DMS53 (cell line): ENCODE measurements around the gene CAPN15.
A peak's percentile ranks its signal among the peaks of the same experiment; 100 is the strongest.

Experiments
- DNase-seq: peaks from one replicate; lab custom pipeline; 2025; lab: John Stamatoyannopoulos, UW

CAPN15 gene

DNA sequence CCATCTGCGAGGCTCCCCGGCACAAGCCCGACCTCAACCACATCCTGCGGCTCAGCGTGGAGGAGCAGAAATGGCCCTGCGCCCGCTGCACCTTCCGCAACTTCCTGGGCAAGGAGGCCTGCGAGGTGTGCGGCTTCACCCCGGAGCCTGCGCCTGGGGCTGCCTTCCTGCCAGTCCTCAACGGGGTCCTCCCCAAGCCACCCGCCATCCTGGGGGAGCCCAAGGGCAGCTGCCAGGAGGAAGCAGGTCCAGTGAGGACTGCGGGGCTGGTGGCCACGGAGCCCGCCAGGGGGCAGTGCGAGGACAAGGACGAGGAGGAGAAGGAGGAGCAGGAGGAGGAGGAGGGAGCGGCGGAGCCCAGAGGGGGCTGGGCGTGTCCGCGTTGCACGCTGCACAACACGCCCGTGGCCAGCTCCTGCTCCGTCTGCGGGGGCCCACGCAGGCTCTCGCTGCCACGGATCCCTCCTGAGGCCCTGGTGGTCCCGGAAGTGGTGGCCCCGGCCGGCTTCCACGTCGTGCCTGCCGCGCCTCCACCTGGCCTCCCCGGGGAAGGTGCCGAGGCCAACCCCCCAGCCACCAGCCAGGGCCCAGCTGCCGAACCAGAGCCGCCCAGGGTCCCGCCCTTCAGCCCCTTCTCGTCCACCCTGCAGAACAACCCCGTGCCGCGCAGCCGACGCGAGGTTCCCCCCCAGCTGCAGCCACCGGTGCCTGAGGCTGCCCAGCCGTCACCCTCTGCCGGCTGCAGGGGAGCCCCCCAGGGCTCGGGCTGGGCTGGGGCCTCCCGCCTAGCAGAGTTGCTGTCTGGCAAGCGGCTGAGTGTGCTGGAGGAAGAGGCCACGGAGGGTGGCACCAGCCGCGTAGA, 19.6 kb downstream of the CAPN15 start:
- DNase-seq = peak; percentile 47

DNA sequence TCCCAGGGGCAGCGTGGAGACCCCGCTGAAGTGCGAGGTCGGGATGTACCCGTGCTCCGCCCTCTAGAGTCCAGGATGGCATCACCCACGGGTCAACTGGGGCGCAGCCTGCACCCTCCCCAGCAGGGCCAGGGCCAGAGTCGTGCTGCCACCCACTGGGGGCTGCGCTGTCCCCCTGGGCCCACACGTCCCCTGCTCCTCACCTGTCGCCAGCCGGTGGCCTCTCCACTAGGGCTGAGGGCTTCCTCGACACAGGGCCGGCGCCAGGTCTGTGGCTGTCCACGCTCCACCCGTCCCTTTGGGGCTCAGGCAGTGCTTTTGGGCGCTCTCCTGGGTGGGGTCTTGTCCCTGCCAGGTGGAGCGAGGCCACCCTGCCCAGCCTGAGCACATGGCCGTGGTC, 21.1 kb downstream of the CAPN15 start:
- no peak for DNase-seq

DNA sequence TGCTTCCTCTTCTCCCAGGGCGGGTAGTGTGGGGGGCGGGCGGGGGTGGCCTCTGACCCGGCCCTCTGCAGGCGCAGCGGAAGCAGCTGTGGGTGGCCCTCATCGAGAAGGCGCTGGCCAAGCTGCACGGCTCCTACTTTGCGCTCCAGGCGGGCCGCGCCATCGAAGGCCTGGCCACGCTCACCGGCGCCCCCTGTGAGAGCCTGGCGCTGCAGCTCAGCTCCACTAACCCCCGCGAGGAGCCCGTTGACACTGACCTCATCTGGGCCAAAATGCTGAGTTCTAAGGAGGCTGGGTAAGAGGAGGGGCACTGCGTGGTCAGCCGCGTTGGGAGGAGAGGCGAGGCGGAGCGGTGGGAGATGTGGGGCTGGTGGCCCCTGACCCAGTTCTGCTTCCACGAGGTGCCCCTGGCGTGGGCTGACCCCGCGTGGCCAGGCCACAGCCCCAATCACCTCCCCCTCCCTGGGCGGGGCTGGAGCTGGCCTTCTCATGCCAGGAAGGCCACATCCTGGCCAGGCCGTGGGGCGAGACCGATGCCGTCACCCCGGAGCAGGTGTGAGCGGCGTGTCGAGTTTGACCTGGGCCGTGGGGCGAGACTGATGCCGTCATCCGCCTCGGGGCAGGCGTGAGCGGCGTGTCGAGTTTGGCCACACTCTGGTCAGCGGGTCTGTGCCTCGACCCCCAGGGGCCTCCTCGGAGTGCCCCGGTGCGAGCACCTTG, 22.2 kb downstream of the CAPN15 start:
- no peak for DNase-seq

DNA sequence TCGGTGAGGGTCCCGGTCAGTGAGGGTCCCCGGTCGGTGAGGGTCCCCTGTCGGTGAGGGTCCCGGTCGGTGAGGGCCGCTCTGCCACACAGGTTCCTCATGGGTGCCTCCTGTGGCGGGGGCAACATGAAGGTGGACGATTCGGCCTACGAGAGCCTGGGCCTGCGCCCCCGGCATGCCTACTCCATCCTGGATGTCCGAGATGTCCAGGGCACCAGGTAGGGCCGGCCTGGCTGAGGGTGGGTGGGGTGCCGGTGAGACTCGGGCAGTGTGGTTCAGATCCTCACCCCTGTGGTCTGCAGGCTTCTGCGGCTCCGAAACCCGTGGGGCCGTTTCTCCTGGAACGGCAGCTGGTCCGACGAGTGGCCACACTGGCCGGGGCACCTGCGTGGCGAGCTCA, 23.7 kb downstream of the CAPN15 start:
- DNase-seq = no peak

DNA sequence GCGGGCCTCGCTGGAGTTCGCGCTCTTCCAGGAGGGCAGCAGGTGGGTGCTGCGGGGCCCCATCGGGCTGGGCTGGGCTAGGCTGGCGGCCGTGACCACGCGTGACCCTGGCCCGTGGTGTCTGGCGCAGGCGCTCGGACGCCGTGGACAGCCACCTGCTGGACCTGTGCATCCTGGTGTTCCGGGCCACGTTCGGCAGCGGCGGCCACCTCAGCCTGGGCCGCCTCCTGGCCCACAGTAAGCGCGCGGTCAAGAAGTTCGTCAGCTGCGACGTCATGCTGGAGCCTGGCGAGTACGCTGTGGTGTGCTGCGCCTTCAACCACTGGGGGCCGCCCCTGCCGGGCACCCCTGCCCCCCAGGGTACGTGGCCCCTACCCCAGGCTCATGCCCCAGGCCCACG, 24.7 kb downstream of the CAPN15 start:
- no peak for DNase-seq

DNA sequence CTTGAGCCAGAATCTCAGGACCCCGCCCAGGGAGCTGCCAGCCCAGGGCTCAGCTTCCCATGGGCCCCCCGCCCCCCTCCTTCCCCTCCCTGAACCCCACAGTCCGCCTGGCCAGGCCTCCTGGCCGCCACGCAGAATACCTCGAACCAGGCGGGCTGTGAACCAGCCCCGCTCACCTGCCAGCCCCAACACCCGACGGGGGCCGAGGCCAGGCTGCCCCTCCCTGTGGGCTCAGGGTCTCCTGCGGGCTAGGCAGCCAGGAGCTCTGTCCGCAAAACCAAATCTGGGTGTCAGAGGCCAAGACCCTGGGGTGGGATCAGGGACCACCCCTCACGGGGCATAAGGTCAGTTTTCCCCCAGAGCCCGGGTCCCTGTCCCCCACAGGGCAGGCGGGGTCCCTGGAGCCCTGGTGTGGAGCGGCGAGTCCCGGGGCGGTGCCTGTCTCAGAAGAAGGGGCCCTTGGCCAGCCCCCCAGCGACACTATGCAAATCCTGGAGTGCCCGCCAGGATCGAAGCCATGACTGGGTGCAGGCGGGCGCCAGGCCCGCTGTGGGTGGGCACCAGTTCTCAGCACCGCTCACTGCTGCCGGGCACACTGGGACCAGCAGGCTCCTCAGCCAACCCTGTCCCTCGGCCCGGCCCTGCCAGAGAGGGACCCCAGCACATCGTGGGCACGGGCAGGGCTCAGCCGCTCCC, 26.2 kb downstream of the CAPN15 start:
- no peak for DNase-seq

DNA sequence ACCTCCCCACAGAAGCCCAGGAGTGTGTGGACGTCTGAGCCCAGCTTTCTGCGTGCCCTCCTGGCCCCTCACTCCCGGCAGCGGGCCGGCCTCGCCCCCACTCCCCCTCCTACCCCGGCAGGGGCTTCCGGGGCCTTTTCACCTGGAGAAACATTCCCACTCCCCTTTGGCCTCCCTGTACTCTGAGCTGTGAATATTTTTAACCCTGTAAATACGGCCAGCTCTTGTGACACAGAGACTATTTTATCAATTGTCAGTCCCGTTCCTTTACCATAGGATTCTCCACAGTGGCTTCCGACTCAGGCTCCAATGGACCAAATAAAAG, 26.7 kb downstream of the CAPN15 start:
- no peak for DNase-seq

DNA sequence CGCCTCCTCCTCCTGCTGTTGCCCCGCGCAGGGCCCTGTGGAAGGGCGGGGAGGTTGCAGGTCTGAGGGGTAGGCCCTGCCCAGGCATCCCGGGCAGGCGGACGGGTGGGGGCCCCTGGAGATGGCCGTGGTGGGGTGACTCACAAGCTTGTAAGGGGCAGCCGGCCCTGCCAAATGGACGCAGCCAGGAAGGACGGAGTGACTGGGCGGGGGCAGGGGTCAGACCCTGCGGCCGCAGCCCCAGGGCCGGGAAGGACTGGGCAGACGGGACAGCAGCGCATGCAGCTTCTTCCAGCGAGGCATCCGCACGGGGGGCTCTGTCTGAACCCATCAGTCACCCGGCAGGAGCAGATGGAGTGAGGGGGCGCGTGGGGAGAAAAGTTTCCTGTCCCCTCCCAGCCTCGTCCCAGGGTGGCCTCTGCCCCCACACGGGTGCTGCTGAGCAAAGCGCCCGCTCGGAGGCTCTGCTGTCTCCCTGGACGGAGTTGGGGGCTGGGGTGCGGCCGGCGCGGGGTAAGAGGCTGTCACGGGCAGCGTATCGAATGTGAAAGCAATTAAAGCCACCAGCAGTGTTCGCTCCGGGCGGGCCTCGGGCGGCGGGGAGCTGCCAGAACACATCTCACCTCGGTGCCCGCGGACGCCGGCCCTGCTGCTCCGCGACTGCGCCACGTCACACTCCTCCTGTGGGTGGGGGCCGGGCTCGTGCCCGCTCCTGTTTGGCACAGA, 27.3 kb downstream of the CAPN15 start:
- peak; percentile 64 for DNase-seq

DNA sequence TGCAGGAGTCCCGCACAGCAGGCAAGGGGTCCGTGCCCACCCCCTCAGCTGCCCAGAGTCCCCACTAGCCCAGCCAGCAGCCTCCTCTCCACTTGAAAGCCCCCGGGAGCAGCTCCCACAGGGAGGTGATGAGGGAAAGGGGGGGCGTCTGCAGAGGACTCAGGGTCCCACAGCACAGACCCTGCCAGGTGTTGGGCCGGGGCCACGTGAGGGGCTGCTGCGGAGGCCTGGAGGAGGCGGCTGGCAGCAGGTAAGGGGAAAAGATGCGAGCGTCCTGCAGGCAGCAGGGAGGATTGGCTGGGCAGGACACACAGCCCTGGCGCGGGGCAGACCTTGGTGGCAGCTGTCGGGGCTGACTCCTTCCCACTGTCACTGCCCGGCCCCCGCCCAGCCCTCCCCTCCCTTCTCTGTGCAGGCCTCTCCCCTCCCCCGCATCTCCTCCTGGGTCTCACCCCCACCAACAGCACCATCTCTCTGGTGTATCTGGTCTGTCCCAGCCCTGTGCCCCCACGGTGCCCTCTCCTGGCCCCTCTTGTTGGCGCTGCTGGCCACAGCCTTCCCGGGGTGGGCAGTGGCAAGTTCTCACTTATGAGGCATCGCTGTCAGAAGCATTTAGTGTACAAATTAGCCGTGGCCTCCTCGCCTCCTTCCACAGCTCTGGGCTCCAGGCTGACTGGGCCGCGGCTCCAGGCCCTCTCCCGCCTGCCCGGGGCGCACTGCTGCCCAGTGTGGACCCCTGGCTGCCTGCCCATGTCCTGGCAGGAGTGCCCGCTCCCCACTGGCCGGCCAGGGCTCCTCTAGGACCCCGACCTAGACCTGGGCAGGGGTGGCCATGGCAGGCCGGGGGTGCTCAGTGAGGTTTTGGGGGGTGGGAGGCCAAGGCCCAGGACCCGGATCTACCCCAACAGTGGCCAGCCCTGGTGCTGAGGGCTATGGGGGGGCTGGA, 28.3 kb downstream of the CAPN15 start:
- DNase-seq = peak; percentile 34

DNA sequence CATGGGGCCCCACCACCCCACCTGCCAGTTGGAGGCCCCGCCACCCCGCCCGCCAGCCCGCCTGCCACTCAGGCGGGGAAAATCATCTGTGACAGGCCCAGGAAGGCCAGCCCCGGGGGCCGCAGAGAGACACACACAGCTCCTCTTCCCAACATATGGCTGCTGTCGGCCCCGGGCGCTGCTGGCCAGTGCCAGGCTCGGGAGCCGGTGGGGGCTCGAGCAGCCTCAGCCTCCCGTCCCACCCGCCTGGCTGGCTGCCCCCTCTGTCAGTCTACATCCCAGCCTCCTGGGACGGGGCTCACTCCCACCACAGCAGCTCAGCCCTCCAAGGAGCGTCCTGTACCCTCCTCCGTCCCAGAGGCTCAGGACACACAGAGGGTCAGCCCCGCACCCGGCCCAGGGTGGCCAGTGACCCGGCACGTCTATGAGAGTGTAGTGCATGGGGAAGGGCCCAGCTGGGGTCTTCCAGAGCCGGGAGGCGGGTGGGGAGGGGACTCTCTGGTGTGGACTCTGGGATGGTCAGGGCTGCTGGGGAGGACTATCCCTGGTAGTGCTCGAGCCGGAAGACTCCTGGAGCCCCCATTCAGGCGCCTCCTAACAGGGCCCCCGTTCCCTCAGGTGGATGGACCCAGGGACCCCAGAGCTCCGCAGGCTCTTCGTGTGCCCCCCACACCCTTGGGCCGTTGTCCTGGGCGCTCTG, 29.1 kb downstream of the CAPN15 start:
- DNase-seq = no peak

DNA sequence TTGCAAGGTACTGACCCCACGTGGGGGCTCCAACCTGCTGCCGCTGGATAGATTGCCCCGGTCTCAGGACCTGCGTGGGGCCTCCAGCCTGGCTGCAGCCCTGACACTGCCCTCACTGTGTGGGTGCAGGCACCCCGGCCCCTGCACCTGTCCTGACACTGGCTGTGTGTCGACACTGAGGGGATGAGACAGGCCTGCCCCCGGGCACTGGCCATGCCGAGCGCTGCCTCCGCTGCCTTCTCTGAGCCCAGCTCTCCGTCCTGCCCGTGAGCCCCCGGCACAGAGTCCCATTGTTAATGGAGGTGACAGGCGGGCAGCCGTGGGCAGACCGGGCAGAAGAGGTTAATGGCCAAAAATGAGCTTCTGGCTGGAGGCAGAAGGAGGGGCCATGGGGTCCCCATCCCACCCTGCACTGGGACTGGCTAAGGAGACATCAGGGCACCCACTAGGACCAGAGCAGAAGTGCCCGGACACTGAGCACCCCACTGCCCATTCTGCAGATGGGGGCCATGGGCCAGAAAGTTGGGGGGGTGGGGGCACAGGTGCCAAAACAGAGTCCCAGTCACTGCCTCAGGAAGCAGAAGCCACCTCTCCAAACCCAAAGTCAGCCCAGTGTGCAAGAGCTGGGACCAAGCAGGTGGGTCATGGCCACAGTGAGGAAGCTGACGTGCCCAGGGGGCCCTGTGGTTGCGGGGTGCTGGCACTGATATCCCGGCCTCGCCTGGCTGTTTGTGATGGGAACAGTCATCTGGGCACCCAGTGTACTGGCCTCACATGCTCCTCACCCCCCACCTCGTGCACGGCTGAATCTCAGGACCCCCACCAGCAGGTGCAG, 30.2 kb downstream of the CAPN15 start:
- no peak for DNase-seq

DNA sequence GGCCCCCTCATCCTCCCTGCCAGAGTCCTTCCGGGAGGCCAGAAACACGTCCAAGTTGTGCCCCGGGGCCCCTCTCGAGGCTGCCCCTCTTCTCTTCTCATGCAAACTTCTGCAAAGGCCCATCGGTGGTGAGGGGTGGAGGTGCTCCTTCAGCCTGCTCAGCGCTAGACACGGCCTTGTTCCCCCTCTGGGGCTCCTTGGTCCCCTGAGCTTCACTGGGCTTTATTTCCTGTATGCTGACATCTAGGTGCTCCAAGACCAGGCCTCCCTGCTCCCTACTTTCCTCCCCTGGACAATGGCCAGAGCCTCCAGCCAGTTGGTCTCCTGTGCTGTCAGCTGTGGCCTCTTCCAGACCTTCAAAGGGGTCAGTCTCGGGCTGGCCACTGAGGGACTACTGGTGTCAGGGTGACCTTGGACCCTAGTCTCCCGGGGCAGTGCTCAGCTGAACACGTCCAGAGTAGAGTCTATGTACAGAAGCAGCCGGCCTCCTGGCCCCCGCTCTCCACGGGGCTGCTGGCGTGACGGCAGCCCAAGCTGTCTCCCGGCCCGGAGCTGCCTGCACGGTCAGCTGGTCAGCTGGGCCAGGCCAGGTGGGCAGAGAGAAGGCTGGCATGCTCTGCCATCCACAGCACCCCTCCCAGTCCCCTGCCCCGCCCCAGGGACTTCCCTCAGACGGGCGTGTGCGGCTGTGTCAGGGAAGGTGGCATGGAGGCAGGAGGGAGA, 30.9 kb downstream of the CAPN15 start:
- DNase-seq = no peak

DNA sequence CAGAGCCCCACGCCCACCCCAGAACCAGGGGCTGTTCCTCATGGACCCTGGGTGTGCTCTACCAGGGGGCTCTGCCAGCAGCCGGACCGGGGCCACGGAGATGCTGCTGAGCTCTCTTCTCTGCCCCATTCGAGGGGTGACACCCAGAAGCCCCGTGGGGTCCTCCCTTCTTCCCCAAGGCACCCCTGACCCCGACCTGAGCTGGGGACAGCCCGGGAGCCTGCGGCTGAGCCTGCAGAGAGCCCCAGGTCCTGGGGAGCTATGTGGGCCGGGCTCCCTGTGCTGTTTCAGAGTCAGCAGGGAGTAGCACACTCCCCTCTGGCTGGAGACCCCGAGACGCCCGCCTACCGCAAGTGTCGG, 31.5 kb downstream of the CAPN15 start:
- no peak for DNase-seq

DNA sequence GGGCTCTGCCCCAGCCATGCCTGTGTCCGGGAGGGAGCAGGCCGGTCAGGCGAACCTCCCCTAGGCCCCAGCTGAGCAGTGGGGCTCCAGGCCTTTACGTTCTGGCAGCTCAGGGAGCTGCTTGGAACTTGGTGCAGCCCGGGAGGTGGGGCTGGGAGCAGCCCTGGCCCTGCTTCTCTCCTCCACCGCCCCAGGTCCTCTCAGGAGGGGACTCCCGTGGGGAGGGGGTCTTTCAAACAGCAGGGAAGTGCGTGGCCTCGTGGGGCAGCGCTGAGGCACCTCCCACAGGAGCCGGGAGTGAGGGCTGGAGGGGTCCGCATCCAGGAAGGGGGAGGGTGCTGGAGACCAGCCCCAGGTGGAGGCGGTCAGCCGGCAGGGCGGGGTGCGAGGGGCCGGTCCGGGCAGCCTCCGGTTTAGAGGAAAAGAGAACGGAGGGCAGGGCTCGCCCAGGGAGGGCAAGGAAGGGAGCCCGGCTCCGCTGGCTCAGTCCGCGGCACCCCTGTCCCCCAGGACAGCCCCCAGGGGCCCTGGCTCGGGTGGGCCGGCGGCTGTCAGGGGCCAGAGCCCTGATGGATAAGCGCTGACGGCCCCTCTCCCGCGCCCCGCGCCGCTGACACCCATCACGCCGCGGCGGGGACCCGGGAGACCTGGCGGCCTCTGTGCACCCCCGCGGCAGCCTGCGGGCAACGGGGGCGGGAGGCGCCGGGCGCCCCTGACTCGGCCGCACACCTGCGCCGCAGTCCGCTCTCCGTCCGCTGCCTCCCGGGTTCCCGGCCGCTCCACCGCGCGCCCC, 32.1 kb downstream of the CAPN15 start:
- DNase-seq = peak; percentile 33

DNA sequence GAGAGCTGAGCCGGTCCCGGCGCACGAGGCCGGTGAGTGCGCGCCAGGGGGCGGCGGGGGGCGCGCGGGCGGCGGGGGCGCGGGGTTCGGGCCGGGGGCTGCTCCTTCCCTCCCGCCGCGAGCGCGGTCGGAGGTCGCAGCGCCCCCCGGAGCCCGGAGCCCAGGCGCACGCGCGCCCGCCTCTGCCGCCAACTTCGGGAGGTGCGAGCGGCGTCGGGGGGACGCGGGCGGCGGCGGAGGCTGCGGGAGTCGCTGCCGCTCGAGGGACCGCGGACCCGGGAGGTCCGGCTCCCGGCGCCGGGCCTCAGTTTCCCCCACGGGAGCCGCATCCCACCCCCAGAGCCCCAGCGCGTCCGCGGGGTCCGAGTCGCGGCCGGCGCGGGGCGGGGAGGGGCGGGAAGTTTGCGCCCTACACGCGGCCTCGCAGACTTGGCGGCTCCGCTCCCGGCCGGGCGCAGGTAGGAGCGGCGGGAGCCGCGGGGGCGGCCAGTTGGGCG, 32.7 kb downstream of the CAPN15 start, which contains the start of gene PRR35:
Gene PRR35 (plus strand): TSS at position 191 of the 497 bp plus-strand sequence. CDS start 2,901 bp downstream, outside the sequence.
- no peak for DNase-seq

DNA sequence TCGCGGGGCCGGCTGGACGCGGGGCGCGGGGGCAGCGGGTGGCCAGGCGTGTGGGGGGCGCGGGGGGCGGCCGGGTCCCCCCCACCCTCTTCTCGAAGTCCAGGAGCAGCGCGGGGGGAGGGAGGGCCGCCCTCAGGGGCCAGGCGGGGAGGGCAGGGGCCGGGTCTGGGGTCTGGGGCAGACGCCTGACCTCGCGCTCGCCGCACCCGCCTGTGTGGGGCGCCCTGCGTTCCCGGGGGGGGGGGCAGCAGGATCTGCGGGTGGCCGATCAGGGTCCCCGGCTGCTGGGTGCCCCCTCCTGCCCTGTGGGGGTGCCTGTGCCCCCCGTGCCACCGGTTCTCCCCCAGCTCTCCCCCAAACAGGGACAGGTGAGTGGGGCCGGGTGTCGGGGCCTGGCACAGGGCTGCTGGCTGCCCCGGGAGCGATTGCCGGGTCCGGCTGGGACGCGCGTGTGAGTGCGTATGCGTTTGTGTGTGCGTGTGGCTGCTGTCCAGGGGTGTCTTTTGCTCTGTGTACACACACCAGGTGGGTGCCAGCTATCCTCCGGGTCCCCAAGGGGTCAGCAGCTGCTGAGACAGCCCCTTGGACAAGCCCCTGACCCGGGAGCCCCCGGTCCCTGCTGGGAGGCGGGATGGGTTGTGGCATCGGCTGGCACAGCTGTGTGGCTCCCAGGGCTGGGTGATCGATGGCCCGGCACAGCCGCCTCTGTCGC, 33.3 kb downstream of the CAPN15 start:
- no peak for DNase-seq

DNA sequence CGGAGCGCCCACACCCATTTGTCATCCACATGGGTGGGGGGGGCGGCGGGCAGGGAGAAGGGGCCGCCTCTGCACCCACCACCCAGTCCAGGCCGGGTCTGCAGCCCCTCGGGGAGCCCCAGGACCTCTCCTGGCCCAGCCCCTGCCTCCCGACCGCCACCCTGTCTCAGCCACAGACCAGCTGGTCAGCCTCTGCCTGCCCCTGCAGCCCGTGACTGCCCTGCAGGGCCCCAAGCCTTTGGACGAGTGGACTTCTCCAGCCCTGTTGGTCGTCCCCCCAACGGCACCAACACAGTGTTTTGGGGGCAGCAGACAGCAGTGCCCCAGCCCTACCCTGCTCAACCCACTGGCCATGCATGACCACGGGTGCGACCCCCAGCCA, 33.9 kb downstream of the CAPN15 start:
- no peak for DNase-seq
